Suprapubic skin (tissue), 4 donors: Measurements from ENCODE around the gene KNCN. TPM values are rescaled to one million over a fixed set of nuclear protein-coding genes. Genes with fewer than 3 reads are reported as not detected.

ENCODE experiments used
- DNase-seq, 2 donors: peaks; one replicate each; pipeline ENCODE4 v3.0.0-alpha.2; 2019; ENCODE audit warnings: low spot score in 2 of 2
- H3K27ac ChIP-seq: fragments of 200-600 bp; sonication (generic); one replicate; pipeline ENCODE4 v1.5.1; 2019
- H3K27me3 ChIP-seq: fragments of 200-600 bp; sonication (generic); one replicate; pipeline ENCODE4 v1.5.1; 2019
- H3K36me3 ChIP-seq: fragments of 200-600 bp; sonication (generic); one replicate; pipeline ENCODE4 v1.5.1; 2019
- H3K4me1 ChIP-seq: fragments of 200-600 bp; sonication (generic); one replicate; pipeline ENCODE4 v1.5.1; 2019
- H3K4me3 ChIP-seq: fragments of 200-600 bp; sonication (generic); one replicate; pipeline ENCODE4 v1.5.1; 2019; ENCODE audit warnings: mild to moderate bottlenecking
- H3K9me3 ChIP-seq: fragments of 200-600 bp; sonication (generic); one replicate; pipeline ENCODE4 v1.5.1; 2019
- CTCF ChIP-seq, 2 donors: fragments of 200-600 bp in 1 of 2; fragments of 450-650 bp in 1 of 2; sonication (generic) in 1 of 2; IDR thresholded peaks; one replicate each; pipeline ENCODE4 v1.5.1; 2016 to 2019; ENCODE audit warnings: antibody characterized with exemption in 2 of 2, mild to moderate bottlenecking in 1 of 2, moderate library complexity in 1 of 2
- EP300 ChIP-seq: sonication (generic); formaldehyde crosslinking; IDR thresholded peaks from one replicate; pipeline ENCODE4 v1.6.1; 2017; ENCODE audit warnings: antibody characterized with exemption
- POLR2A ChIP-seq, 2 donors: fragments of 450-650 bp; IDR thresholded peaks; one replicate each; pipeline ENCODE4 v1.6.1; 2017; ENCODE audit warnings: antibody characterized with exemption in 2 of 2, mild to moderate bottlenecking in 2 of 2, moderate library complexity in 2 of 2
- POLR2AphosphoS5 ChIP-seq, 3 donors: sonication (generic); formaldehyde crosslinking; IDR thresholded peaks; one replicate each; pipeline ENCODE4 v1.6.1; 2017; ENCODE audit warnings: antibody characterized with exemption in 3 of 3
- WGBS: methylation state at CpG from one replicate; pipeline ENCODE4 v1.1.5; 2018; 5-methylcytosine and 5-hydroxymethylcytosine counted together
- total RNA-seq, 4 donors: library from RNA; depleted of rRNA; stranded (reverse); fragments of >200 nt; gene quantifications; one replicate each; pipeline ENCODE4 v1.1.0, GENCODE V29; 2016

KNCN gene
- total RNA-seq, 4 donors from 2014 or later: not detected

- DNase-seq: no peak
- peaks cover 14% of the 10 kb centered on the region for H3K4me1 ChIP-seq
- no peak overlapping the region for H3K4me3 ChIP-seq
- 56% methylated on average over 1 of the region's 3 CpGs for whole genome bisulfite sequencing
- peaks cover 33% of the 10 kb centered on the region for H3K27me3 ChIP-seq
- H3K27ac ChIP-seq: no peak overlapping the region
- no peak for TF ChIP-seq EP300
- TF ChIP-seq POLR2A (IDR thresholded peaks at IDR 0.05): no peak
- no peak for TF ChIP-seq POLR2AphosphoS5 (IDR thresholded peaks at IDR 0.05)
- no peak for TF ChIP-seq CTCF (IDR thresholded peaks at IDR 0.05)
- no peaks in the 10 kb centered on the region for H3K9me3 ChIP-seq
- H3K36me3 ChIP-seq: no peaks in the 10 kb centered on the region
Measured at GRCh38 chr1:46530311-46530710, 21.1 kb downstream of the KNCN start.

- Histone ChIP-seq H3K4me1 (peaks cover 19% of the 10 kb centered on the region), H3K36me3 (no peaks in the 10 kb centered on the region), H3K4me3 (no peak overlapping the region), H3K27ac (no peak overlapping the region), H3K9me3 (no peaks in the 10 kb centered on the region), H3K27me3 (peaks cover 31% of the 10 kb centered on the region)
- TF ChIP-seq CTCF (IDR thresholded peaks at IDR 0.05) (no peak), EP300 (no peak), POLR2AphosphoS5 (IDR thresholded peaks at IDR 0.05) (no peak), POLR2A (IDR thresholded peaks at IDR 0.05) (no peak)
- DNase-seq: no peak
- 57% methylated on average over 4 of the region's 4 CpGs for WGBS
Measured at GRCh38 chr1:46529031-46529630, 22.3 kb downstream of the KNCN start.

- H3K9me3 ChIP-seq: no peaks in the 10 kb centered on the region
- H3K4me1 ChIP-seq: peaks cover 23% of the 10 kb centered on the region
- no peak for DNase-seq
- H3K27me3 ChIP-seq: peaks cover 31% of the 10 kb centered on the region
- no peak overlapping the region for H3K27ac ChIP-seq
- 27% methylated on average over 10 of the region's 11 CpGs for WGBS
- H3K36me3 ChIP-seq: no peaks in the 10 kb centered on the region
- no peak for TF ChIP-seq POLR2AphosphoS5 (IDR thresholded peaks at IDR 0.05)
- H3K4me3 ChIP-seq: no peak overlapping the region
Measured at GRCh38 chr1:46528297-46528955, 23.0 kb downstream of the KNCN start.

GRCh38 chr1:46527474-46528296 lies 23.8 kb downstream of the KNCN start:
- Histone ChIP-seq H3K4me1 (peaks cover 26% of the 10 kb centered on the region), H3K4me3 (no peak overlapping the region), H3K27ac (no peak overlapping the region), H3K27me3 (peaks cover 31% of the 10 kb centered on the region), H3K36me3 (no peaks in the 10 kb centered on the region), H3K9me3 (no peaks in the 10 kb centered on the region)
- DNase-seq: peak; percentile 83 to 90
- WGBS: 29% methylated on average over 3 of the region's 3 CpGs
- TF ChIP-seq EP300: no peak
- TF ChIP-seq CTCF (IDR thresholded peaks at IDR 0.05): peak; percentile 89 to 91

- 42% methylated on average over 6 of the region's 14 CpGs for WGBS
- DNase-seq: no peak
- no peak overlapping the region for H3K27ac ChIP-seq
- peaks cover 34% of the 10 kb centered on the region for H3K4me1 ChIP-seq
- H3K9me3 ChIP-seq: no peaks in the 10 kb centered on the region
- TF ChIP-seq EP300 (no peak), POLR2A (IDR thresholded peaks at IDR 0.05) (no peak), CTCF (IDR thresholded peaks at IDR 0.05) (no peak), POLR2AphosphoS5 (IDR thresholded peaks at IDR 0.05) (no peak)
- peaks cover 30% of the 10 kb centered on the region for H3K27me3 ChIP-seq
- H3K36me3 ChIP-seq: no peaks in the 10 kb centered on the region
- H3K4me3 ChIP-seq: no peak overlapping the region
Measured at GRCh38 chr1:46526691-46527291, 24.7 kb downstream of the KNCN start.
